ENCODE results near the gene DUOX1.
"Not testable (repeated sequence)": the region's sequence is repeated elsewhere in the genome, so short reads cannot be mapped to it uniquely, and the experiment has no call there.

Gene DUOX1

DNA sequence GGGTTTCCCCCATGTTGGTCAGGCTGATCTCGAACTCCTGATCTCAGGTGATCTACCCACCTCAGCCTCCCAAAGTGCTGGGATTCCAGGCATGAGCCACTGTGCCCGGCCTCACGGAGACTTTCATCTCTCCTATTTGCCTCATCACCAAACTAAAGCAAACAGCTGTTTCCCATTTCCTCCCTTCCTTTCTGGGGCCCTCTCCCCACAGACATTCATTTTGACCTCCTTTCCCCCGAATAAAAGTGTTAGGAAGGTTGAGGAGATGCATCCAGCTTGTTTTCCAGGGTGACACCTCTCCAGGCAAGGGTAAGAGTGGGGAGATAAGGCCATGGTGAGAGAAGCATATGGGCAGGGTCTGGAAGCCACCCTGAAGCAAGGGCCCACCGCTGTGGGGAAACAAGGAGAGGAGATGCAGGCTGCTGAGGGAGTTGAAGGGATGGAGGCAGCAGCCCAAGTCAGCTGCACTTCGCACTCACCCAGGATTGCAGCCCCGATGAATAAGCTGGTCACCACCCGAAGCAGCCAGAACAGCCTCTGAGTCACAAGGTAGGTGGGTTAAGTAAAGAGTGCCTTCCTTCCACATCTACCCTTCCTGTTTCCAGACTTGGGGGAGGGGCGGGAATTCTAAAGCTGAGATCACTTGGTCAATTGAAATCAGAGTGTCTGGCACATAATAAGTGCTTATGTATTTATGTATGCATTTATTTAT, 7.9 kb upstream of the DUOX1 start:
- DNase-seq: no peak

DNA sequence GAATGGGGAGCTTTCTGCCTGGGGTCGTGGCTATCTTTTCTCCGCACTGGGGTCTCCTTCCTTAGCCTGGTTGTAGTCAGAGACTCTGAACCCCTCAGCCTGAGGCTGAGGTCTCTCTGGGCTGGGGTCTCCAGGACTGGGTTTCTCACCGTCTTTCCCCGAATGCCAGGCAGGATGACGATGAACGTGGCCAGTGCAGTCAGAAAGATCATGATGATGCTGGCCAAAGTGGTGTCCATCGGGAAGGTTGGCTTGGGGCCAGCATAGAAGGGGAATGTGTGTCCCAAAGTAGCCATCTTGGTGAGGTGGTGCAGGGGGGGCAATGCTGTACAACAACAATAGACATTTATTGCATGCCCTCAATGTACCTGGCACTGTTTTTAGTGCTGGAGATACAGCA, 7.1 kb upstream of the DUOX1 start:
- no peak for DNase-seq

DNA sequence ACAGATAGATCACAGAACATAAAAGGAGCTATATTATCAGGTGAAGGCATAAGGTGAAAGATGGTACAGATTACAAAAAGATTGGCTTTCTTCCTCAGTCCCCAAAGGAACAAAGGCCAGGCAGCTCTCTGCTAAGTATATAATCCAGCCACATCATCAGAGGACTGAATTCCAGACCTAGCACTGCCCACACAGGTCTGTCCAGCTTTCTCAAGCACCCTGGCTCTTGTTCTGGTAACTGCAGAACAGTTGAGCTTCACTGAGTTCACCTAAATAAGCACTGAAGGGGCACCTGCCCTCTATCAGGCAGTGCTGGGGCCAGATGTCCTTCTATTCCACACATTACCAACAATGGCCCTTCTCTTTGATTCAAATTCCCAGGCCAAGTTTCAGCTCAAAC, 6.4 kb upstream of the DUOX1 start:
- no peak for DNase-seq

DNA sequence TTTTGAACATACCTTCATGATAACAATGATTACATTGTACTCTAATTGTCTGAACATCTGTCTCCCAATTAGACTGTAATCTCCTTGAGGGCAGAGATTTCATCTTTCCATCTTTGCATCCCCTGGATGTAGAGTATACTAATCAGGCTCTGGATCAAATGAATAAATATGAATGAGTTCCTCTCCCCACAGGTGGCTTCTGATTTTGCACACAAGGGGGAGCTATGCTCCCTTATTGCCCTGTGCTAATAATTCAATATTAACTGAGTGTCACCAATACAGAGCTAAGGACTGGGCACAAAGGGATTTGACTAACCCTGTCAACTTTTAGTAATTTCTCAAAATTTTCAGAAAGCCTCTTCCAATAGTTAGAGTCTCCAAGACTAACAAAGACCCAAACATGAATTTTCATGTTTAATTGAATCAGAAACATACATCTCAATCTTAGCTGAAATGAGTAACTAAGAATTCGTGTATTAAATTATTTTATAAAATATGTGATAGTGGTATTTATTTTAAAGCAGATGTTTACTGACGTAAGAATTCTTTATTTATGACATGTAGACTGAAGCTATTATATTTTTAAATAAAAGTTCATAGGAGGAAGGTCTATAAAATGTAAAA, 3.1 kb upstream of the DUOX1 start:
- peak; percentile 61 for DNase-seq

DNA sequence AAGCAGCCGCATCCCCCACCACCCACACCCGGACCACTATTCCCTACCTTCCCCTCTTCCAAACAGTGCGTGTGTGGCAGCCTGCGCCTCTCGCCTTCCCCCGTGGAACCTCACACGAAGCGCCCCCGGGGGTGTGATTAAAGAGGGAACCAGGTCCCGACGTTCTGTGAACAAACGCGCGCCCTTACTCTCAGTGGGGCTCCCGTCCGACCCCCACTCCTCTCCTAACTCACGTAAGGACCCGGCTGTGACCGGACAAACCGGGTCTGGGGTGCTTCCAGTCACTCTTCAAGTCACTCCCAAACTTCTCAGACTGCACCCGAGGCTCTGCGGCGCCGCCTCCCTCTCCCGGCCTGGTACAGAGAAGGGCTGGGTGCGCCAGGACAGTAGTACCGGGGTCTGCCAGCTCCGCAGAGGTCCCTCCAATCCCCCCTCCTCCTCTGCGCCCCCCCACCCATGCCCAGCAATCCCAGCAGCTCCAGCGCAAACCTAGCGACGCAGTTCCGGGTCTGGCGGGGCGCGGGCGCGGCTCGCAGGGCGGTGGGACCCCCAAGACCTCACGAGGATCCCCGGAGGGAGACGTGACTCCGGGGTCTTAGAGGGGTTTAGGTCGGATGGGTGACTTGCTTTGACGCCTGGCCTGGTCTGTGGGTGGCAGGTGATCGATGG, 689 bp upstream of the DUOX1 start:
- no peak for DNase-seq

DNA sequence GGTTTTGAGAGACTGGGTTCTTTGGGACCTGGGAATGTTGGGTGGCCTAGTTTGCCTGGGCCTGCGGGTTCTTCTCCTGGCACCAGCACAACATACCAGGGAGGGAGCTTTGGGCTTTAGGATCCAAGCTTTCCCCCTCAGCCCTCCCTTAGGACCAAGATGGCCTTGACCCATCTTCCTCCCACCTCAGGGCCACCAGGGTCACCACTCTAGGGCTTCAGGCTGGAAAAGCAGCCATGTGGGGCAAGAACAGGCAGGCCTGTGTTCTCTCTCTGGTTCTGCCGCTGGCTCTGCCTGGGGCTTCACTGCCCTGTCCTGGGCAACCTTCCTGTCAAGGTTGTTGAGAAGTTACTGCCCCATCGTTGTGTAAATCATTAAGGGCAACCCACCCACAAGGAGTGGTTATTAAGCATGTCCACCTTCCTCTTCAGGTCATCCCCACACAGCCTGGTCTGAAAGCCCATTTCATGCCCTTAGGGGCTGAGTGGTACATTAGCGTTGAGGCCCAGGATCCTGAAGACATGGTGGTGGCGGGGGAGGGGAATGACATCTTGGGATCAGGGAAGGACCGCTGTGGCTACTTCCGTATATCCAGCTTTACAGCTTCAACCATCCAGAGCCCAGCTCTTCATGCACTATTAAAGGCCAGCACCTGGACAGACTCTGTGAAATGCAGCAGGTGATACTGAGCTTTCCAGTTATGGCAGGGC, 652 bp downstream of the DUOX1 start:
- no peak for DNase-seq

DNA sequence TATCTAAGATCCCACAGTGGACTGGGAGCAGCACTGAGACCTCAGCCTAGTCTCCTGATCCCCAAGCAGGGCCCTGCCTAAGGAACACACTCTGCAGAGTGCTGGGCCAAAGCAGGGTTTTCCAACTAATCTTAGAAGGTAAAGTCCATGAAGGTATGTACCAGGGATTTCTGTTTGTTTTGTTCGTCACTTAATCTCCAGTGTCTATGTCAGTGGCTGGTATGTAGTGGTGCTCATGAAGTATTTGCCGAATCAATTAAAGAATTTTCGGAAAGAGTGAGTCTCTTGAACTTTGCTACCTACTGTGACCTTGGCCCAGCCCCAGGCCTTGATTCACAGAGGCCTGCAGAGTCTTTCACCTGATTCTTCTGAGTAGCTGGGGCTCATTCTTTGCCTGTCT, 1.7 kb downstream of the DUOX1 start:
- no peak for DNase-seq

DNA sequence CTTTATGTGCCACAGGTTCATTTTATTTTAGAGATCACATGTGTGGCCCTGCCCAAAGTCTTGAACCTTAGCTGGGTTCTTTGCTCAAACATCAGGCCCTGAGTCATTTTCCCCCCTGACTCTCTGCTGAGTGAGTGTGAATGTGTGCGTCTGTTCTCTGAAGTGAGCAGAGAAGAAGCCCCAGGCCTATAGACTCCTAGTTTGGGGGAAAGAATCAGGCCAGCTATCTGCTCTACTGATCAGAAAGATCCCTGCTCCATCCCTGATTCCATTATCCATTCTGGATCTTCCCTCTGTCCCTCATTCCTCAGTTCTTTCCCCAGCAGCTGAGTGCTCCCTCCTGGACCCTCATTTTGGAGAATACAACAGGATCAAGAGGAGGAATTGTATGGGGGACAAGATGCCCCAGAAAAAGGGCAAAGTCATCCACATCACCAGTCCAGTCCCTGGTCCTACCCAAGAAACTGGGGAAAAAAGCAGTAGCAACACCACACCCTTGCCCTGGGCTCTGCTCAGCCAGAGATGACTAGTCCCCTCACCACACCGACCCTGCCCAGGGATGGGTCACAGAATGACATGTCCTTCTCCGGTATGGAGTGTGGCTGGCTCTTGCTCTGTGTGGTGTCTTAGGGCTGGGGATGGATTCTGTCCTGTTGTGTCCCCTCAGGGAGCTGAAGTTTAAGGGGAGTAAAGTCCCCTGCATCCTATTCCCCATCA, 3.2 kb downstream of the DUOX1 start:
- no peak for DNase-seq

DNA sequence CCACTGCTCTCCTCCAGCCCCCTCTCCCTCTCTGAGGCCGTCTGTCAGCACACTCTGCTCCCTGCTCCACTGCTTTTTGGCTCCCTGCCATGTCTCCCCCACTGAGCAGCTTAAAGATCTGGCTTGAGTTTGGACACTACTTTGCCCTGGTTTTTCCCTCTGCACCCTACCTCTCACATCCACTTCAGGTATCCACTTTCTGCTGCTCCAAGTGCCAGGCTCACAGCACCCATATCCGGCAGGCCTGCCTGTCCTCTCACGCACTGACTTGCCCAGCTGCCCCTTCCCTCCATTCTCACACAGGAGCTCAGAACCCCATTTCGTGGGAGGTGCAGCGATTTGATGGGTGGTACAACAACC, 3.7 kb downstream of the DUOX1 start:
- peak; percentile 33 for DNase-seq

DNA sequence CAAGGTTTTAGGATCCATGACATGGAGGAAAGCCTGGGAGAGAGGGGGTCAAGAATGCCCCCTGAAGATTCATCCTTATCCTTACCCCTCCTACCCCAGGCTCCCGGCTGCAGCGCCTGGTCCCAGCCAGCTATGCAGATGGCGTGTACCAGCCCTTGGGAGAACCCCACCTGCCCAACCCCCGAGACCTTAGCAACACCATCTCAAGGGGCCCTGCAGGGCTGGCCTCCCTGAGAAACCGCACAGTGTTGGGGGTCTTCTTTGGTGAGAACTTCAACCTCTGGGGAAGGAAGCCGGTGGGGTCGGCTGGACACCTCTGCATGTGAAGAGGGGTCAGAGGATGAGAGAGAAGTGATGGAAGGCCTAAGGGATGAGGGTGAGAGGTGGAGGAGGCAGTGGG, 4.3 kb downstream of the DUOX1 start:
- DNase-seq: no peak

DNA sequence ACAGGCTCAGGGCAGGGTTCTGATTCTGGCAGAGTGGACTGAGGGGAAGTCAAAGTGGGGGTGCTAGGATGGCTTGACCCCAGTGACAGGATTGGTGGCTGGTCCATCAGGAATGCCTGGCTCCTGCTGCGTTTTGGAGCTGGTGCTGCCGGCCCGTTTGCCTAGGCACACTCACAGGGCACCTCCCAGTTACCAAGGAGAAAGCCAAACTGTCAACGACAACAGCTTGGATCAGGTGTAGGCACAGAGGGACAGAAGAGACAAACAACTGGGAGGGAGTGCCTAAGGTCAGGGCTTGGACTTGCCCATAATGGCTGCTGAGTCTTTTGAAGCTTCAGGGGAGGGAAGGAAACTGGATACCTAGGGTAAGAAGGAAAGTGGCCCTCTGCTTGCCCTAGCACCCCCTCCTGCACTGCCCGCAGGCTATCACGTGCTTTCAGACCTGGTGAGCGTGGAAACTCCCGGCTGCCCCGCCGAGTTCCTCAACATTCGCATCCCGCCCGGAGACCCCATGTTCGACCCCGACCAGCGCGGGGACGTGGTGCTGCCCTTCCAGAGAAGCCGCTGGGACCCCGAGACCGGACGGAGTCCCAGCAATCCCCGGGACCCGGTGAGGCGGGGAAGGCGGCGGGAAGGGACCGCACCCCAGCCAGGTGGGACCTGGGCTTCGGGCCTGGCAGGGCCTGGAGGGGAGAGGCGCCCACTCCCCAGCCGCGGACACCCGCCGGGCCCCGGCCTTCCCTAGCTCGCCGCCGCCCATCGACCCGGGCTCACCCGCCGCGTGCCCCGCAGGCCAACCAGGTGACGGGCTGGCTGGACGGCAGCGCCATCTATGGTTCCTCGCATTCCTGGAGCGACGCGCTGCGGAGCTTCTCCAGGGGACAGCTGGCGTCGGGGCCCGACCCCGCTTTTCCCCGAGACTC, 5.1 kb downstream of the DUOX1 start:
- peak; percentile 57 for DNase-seq

DNA sequence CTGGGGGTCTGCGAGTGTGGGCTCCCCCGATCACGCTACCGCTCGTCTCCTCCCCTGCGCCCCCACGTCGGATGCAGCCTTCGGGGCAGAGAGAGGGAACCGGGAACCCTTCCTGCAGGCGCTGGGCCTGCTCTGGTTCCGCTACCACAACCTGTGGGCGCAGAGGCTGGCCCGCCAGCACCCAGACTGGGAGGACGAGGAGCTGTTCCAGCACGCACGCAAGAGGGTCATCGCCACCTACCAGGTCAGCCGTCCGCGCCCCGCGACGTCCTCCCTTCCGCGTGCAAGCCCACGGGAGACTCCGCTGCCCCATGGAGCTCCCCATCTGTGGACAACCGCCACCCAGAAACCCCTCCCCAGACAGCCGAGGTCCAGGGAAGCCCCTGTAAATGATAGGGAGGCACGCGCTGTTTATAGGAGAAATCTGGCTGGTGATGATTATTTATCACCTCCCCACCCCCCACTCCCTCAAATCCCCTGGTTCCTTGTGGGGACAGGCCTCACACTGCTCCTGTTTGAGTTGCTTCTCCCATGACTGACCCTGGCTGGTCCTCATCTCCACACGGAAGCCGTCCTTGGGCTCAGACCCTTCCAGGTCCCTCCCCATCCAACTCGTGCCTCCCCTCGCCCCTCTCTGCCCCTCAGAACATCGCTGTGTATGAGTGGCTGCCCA, 6.0 kb downstream of the DUOX1 start:
- DNase-seq: not testable (repeated sequence)

DNA sequence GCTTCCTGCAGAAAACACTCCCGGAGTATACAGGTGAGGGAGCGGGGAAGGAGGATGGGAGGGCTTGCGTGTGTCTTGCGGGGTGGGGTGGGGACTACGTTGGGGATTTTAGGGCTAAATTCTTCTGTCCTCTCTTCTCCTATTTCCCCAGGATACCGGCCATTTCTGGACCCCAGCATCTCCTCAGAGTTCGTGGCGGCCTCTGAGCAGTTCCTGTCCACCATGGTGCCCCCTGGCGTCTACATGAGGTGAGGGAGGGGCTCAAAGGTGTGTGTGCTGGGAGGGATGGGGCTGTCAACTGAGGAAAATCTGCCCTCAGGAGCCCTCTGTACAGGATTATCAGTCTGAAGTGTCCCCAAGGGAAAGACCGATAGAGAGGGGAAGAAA, 6.6 kb downstream of the DUOX1 start:
- peak; percentile 40 for DNase-seq

DNA sequence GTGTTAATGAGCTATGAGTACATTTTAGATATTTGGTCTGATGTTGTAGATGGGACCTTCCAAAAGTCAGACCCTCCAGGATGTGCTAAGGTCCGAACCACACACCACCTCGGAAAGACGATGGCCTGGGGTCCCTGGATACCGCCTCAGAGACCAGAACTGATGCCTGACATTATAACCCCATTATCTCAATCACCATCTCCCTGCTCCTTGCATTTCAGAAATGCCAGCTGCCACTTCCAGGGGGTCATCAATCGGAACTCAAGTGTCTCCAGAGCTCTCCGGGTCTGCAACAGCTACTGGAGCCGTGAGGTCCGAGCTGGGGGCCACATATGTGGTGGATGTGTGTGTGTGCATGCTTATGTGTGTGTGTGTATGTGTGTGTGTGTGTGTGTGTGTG, 7.9 kb downstream of the DUOX1 start:
- DNase-seq: no peak

DNA sequence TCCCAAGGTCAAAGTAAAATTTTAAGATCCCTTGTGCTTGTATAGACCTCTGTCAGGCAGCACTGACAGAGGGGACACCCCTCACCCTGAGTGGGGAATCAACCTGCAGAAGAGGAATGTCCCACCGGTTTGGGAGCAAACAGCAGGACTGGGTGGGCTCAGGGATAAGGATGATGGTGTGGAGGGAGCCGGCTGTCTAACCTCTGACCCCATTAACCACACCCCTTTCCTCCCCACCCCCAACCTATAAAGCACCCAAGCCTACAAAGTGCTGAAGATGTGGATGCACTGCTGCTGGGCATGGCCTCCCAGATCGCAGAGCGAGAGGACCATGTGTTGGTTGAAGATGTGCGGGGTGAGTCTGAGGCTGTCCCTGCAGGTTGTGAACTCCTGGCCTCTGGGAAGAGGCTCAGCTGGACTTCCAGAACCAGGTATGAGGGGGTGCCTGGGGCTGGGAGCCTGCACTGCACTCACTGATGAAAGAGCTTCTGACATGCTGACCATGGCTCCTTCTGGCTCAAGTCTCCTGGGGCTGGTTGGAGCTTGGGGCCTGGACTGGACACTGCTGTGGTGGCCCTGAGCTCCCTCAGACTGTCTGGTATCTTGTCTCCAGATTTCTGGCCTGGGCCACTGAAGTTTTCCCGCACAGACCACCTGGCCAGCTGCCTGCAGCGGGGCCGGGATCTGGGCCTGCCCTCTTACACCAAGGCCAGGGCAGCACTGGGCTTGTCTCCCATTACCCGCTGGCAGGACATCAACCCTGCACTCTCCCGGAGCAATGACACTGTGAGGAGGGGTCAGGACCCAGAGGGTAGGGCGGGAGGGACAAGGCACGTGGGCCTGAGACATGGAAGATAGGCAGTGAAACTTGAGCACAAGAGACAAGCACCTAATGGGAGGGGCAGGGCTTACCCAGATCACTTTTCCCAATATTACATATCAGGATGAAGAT, 9.3 kb downstream of the DUOX1 start:
- DNase-seq: no peak

DNA sequence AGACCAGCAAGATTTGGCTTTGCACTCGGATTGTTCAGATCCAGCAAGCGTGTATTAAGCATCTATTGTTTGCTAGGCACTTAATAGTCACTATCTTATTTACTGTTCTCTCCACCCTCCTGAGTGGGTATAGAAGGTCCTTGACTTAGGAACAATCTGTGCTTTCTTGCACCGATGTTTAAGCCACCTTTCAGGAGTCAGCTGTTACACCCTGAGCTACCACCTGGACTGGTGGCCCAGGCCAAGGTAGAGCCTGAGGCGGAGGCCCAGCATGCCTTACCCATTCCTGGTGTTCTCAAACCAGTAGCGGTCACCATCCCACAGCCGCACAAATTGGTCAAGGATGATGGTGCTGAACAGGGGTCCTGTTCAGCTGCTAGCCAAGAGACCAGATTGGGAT, 10.0 kb downstream of the DUOX1 start:
- no peak for DNase-seq

DNA sequence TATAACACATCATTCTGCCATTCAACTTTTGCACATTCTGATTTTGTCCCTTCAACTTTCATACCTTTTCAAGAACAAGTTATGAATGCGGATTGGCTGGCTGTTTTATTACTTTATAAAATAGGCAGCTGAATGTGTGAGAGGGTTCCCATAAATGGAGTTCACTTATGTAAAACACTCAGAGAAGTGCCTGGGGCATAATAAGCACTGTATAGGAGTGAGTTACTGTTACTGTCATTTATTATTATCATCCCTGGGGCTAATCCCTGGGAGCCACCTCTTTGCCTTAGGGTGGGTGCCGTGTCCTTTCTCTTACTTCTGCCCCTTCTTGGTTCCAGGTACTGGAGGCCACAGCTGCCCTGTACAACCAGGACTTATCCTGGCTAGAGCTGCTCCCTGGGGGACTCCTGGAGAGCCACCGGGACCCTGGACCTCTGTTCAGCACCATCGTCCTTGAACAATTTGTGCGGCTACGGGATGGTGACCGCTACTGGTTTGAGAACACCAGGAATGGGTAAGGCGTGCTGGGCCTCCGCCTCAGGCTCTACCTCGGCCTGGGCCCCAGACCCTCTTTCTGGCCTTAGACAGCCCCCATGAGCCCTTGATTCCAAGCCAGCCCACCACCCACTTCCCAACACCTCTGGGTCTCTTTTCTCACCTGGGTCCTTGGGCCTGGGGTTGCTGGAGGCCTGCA, 10.9 kb downstream of the DUOX1 start:
- no peak for DNase-seq

DNA sequence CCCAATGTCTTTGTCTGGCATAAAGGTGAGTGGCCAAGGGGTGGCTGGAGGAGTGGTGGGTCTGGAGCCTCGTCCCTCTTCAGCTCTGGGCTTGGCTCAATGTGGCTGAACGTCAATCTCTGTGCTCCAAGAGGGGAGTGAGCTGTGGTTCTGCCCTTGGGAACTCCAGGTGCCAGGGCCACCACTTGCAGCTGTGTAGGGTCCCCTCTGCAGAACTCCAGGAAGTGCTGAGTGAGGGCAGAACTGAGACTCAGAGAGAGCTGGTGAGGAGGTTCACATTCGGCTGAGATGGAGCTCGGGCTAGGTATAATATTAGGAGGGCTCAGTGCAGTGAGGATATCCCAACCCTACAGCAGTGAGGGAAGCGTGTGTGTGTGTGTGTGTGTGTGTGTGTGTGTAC, 11.6 kb downstream of the DUOX1 start:
- no peak for DNase-seq

DNA sequence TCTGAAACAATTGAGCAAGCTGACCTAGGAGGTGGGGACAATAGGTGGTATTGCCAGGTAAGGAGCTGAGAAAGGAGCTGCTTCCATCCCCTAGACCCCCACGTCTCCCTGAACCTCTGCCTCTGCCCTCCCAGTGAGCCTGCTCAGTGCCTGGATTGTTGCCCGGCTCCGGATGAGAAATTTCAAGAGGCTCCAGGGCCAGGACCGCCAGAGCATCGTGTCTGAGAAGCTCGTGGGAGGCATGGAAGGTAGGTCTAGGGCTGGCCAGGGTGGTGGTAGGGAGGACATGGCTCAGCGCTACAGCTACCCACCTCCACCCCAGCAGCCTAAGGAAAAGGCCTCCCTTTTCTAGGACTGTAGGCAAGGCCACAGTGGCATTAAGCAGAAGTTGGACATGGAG, 13.3 kb downstream of the DUOX1 start:
- DNase-seq: no peak

DNA sequence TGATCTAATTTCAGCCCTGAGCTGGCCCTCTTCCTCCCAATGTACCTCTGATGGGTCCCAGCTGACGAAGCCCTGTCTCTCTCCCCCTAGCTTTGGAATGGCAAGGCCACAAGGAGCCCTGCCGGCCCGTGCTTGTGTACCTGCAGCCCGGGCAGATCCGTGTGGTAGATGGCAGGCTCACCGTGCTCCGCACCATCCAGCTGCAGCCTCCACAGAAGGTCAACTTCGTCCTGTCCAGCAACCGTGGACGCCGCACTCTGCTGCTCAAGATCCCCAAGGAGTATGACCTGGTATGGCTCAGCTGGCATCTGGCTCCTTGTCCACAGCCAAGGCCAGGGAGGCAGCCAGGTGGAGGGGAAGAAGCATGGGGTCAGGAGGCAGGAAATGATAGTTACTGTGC, 14.2 kb downstream of the DUOX1 start:
- no peak for DNase-seq

Measured in NCI-H69 (cell line).